Endometrial microvascular endothelial cells (primary cell): ENCODE data around the gene INCENP. TPM values are rescaled to one million over a fixed set of nuclear protein-coding genes. Genes with fewer than 3 reads are reported as not detected.

ENCODE experiments used
- in situ Hi-C: cut with HindIII; loops from 2 replicates; pipeline ENCODE4 v1.10.0; 2017; ENCODE audit warnings: low sequenced_read_pairs, low pct_unique_long_range_greater_than_20kb; ENCODE audit errors: inconsistent ontology term
- total RNA-seq: library from RNA; depleted of rRNA; stranded (reverse); fragments of >200 nt; gene quantifications from one replicate; pipeline ENCODE4 v1.2.3, GENCODE V29; 2015; ENCODE audit errors: inconsistent ontology term

The INCENP gene
- total RNA-seq, 1 donor from 2014 or later = 50.7 TPM

DNA sequence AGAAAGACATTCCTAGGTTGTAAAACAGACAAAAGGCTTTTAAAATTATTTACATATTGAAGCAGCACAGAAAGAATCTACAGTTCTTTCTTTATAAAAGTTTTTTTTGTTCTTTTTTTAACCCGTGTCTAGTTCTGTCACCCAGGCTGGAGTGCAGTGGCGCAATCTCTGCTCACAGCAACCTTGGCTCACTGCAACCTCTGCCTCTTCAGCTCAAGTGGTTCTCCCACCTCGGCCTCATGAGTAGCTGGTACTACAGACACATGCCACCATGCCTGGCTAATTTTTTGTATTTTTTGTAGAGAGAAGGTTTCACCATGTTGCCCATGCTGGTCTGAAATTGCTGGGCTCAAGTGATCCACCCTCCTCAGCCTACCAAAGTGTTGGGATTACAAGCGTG is 3.8 kb upstream of the INCENP start:
- in situ Hi-C loops = no loop called here

DNA sequence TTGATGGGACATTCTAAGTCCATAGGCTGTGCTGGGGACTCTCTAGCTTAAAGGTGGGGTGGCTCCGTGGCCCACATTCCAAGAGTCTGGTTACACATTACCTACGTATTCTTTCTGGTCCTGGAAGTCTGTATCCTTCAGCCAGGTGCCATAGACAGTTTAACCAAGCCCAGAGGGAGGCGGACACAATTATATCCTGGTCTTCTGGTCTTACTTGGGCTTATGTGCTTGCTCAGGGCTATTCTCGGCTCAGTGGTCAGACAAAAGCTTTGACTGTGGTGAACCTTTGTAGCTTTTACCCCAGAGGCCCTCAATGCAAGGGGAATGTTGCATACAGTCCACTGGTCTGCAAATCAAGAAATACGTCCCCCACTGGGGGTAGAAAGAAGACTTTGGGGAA is 3.4 kb upstream of the INCENP start:
- in situ Hi-C loops = no loop called here

DNA sequence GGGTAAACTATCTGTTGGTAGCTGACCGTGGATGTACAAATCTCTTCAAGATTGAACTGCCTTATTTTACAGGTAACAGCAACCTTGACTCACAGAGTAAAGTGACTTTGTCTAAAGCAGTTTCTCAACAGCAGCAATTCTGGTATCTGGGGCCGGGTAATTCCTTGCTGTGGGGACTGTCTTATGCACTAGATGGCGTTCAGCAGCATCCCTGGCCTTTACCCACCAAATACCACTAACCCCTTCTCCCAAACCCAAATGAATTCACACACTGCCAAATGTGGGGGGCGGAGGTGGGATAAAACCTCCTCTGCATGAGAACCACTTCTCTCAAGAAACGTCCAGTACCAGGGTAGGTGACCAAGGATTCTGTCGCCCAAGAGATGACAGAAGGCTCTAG is 1.7 kb upstream of the INCENP start:
- in situ Hi-C loops = no loop called here

DNA sequence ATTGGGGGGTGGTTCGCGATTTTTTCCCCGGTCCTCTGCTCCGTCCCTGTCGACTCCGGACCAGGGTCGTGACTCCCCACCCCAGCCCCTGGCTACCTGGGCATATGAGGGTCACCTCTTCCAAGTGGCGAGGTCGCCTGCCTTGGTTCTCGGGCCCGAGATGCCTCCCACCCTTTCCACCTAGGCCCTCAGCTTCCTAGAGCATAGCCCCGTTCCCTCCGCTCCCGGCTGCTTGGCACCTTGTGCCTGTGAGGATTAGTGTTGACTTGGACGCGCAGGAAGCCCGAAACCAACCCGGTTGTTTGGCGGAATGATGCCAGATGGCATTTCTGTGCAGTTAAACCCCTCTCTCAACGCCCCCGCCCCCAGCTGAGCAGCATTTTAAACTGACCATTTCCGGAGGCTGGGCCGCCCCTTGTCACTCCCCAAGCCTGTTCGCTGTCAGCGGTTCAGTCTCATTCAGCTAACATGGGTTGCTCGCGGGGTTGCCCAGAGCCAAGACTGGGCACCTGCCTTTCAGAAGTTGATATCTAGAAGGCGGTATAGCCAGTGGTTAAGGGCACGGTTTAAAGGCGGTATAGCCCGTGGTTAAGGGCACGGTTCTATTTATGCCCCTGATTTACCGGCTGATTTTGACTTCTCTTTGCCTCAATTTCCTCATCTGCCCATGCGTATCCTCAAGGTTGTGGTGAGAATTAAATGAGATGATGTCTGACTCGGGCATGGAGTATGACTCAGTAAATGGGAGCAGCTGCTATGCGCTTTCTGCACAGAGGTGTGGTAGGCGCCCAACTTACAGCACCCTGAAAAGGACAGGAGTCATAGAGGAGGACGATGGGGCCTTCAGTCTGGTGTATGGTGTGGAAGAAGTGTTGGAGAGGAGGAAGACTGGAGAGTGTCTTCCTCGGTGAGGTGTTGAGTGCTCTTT is 639 bp downstream of the INCENP start:
- in situ Hi-C loops = no loop called here

DNA sequence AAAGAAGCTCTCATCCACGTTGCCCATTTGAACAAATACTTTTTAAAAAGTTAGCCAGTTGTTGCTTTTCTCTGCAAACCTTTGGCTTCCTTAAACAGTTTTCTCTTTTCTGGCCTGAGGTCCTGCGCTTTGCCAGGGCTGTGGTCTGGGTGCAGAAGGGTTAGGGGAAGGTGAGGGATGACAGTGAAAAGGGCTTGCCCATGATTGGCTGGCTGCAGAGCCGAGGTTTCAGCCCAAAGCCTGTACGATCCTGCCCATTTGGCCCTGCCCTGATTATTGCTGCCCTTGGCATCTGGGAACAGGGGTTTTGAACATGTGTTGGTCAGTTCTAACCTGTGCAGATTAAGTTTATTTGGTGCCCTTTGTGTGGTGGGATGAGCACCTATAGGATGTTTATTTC is 1.5 kb downstream of the INCENP start:
- in situ Hi-C loops = no loop called here

DNA sequence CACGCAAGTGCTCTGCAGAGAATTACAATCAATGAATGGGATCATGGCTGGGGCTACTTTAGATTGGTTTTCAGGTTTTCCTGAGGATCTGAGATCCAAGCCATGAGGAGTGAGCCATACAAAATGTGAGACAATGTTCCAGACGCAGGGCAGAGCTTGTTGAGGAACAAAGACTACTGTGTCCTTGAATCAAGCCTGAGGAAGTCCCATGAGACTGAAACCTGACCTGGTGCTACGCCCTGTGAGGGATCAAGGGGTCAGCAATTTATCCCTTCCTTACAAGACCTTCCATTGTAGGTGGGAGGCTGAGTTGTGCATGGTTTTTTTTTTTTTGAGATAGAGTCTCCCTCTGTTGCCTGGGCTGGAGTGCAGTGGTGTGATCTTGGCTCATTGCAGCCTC is 2.1 kb downstream of the INCENP start:
- in situ Hi-C loops = no loop called here

DNA sequence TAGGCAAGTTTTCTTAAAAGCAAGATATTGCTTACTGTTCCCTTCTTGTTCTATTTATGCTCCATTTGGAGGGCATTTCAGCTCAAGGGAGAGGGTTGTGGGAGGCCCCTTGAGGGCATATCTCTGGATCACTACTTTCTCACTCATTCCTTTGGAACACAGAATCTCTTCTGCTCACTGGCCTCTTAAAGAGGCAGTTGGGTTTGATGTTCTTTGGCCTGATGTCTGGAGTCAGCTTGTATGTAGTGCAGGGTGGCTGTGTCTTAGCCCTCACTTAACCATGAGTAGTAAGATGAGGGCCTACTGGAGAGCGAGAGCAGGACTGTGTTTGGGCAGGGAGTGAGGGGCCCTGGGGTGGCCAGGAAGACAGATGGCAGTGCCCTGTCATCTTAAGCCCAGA is 3.6 kb downstream of the INCENP start:
- in situ Hi-C loops = no loop called here

DNA sequence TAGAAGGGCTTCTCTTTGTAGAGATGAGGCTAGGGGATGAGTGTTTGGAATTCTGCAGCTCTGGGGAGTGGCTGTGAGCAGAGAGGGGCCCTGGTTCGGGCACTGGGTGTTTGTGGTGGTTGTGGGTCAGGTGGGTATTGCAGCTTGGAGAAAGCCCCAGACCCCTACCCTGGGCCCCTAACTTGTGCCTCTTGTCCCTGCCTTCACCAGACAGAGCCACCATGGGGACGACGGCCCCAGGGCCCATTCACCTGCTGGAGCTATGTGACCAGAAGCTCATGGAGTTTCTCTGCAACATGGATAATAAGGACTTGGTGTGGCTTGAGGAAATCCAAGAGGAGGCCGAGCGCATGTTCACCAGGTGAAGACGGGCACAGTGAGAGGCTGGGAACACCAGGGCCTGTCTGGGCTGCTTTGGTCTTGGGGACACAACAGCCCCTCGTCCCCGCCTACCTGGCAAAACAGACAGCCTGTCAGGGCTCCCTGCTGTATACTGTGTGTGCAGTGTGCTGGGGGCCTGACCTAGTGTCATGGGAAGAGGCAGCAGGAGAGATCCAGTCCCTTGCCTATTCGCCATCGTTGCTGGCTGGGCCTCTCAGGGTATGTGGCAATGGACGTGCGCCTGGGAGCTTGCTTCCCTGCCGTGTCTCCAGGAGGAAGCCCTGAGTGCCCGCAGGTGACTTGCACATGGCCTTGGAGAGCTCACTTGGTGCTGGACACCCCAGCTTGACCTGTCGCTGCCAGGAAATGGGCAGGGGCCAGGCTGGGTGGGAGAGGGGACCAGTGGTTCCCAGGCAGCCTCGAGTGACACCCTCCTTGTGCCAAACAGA is 4.3 kb downstream of the INCENP start:
- in situ Hi-C loops = no loop called here

DNA sequence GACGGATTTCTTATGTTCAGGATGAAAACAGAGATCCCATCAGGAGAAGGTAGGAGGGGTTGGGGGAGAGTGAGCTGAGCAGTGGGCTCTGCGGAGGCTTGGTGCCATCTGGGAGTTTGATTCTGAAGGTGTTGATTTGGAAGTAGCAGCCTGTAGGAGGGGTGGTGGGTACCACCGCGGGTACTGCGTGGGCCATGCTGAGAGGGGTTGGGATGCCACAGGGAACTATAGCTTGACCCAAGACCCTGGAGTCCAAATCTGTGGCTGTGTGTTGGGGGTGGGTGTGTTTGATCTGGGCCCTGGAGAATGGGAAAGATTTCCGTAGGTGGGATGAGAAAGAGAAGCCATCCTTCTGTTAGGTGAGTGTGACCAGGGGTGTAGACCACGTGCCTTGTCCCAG is 5.0 kb downstream of the INCENP start:
- in situ Hi-C loops = no loop called here

DNA sequence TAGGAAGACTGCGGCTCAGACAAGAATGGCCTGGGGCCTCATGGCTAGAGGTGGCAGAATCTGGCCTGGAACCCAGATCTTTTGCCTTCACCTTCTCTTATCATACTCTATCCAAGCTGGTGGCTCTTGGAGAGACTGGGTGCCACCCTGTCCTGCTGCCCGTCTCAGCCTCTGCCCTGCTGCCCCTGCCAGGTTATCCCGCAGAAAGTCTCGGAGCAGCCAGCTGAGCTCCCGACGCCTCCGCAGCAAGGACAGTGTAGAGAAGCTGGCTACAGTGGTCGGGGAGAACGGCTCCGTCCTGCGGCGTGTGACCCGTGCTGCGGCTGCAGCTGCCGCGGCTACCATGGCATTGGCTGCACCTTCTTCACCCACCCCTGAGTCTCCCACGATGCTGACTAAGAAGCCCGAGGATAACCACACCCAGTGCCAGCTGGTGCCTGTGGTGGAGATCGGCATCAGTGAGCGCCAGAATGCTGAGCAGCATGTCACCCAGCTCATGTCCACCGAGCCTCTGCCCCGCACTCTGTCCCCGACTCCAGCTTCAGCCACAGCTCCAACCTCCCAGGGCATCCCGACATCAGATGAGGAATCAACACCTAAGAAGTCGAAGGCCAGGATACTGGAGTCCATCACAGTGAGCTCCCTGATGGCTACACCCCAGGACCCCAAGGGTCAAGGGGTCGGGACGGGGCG is 5.9 kb downstream of the INCENP start:
- in situ Hi-C loops = no loop called here

DNA sequence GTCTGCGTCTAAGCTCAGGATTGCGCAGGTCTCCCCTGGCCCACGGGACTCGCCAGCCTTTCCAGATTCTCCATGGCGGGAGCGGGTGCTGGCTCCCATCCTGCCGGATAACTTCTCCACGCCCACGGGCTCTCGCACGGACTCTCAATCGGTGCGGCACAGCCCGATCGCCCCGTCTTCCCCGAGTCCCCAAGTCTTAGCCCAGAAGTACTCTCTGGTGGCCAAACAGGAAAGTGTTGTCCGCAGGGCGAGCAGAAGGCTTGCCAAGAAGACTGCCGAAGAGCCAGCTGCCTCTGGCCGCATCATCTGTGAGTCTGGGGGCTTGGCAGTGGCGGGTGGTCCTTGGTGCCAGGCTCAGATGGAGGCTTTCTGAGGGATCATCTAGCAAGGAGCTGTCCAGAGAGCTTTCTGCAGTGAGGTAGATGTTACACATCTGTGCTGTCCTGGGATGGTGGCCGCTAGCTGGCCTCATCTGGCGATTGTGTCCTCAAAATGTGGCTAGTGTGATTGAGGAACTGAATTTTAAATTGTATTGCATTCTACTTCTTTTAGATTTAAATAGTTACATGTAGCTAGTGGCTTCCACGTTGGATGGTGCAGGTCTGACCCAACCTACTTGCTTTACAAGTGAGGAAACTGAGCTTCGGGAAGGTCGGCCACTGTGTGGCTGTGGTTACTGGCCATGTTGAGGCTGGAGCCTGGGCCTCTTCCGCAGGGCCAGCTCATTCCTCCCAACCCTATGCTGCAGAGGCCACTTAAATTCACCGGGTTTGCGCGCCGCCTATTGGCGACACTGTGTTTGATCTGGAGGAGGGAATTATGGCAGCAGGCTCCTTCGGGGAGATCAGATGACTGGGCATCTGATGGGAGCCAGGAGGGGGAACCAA is 6.7 kb downstream of the INCENP start:
- in situ Hi-C loops = no loop called here

DNA sequence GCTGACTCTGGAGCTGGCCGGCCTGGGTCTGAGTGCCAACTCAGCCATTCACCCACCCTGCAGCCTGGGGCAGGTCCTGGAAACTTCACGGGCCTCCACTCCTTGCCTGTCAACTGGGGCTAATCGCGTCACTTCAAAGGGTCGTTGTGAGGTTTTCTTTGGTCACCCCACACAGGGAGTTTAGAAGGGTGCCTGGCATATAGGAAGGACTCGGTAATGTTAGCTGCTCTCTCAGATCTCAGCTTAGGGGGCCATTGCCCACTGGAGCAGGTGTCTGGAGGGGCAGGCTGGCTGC is 7.3 kb downstream of the INCENP start:
- in situ Hi-C loops = no loop called here

DNA sequence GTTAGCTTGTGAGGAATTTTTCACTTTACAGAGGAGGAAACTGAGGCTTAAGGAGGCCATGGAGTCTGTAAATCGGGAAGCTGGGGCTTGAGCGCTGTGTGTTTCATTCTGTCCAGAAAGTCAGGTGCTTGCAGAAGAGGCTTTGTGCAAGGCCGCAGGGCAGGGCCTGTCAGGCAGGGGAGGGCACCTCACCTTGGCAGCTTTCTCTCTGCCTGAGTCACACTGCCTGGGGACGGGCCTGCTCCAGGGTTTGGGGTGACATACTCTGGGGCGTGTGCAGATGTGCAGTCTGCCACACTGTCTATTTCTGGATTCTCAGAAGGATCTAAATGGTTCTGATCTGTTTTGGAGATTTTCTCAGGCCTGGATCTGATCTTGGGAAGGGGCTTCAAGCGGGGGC is 8.4 kb downstream of the INCENP start:
- in situ Hi-C loops = no loop called here

DNA sequence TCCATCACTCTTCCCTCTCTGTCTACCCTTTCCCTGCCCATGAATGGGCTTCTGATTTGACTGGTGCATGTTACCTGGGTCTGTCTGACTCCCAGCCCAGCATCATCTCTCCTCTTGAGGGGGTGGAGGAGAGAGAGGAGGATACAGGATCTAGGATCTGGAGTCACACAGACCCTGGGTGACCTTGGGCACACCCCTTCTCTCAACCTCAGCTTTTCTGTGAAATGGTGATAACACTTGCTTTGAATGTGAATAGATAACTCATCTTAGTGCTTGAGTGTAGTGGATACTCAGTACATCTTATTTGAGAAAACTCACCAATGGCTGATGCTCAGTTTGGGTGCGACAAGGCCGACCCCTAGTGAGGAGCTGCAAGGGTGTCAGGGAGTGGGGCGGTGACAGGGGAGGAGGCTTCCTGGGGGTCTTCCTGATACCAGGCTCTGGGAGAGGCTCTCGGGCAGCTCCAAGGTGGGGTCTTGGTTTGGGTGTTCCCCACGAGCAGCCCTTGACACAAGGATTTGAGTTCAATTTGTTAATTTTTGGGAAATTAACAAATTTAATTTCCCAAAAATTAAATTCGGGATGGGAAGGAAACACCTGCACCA is 9.0 kb downstream of the INCENP start:
- in situ Hi-C loops = no loop called here

DNA sequence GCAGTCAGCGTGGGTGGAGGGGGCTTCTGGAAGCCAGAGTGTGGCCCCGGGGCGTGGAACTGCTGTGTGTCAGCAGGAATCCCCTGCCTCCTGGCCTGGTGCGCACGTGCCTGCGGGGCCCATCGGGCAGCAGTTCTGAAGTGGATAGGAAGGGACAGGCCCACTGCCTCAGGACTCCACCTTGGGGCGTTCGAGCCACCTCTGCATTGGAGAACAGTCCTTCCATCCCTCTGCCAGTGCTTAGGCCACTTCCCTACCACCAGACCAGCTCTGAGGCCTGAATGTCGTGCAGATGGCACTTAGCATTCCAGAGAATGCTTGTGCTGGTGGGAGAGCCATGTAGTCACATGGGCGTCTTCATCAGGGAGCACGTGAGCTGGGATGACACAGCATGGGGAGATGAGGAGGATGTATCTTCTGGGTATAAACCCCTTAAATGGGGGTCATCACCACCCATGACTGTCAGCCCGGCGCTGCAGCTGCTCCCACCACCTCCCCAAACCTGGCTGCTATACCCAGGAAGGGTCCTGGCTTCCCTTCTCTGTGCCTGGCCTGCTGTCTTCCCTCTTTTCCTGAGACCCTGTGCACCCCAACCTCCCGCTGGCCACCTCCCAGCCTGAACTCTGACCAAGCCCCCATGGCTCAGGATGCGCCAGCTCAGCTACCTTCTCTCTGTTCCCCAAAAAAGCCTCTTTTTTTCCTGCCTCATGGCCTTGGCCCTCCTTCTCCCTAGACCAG is 9.7 kb downstream of the INCENP start:
- in situ Hi-C loops = no loop called here

DNA sequence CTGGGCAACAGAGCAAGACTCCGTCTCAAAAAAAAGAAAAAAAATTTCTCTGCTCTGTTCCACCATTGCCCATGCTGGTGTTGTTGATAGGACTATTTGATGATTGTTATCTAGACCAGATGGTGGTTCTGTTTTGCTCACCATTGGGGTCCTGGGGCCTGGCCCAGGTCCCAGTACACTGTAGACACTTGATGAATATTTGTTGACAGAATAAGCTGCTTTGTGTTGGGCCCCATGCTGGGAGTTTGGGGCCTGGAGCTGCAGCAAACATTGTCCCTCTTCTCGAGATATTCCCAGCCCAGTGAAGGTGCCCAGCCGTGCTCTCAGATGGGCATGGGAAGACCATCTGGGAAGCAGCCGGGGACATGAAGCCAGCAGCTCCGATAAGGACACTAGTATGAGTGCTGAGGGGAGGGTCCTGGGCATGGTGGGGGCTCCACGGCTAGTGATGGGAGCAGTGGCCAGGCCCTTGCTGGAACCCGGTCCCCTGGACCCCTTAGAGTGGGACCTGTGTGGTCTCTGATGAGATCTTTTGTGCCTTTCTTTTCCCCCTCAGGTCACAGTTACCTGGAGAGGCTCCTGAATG is 13.6 kb downstream of the INCENP start:
- in situ Hi-C loops = no loop called here

DNA sequence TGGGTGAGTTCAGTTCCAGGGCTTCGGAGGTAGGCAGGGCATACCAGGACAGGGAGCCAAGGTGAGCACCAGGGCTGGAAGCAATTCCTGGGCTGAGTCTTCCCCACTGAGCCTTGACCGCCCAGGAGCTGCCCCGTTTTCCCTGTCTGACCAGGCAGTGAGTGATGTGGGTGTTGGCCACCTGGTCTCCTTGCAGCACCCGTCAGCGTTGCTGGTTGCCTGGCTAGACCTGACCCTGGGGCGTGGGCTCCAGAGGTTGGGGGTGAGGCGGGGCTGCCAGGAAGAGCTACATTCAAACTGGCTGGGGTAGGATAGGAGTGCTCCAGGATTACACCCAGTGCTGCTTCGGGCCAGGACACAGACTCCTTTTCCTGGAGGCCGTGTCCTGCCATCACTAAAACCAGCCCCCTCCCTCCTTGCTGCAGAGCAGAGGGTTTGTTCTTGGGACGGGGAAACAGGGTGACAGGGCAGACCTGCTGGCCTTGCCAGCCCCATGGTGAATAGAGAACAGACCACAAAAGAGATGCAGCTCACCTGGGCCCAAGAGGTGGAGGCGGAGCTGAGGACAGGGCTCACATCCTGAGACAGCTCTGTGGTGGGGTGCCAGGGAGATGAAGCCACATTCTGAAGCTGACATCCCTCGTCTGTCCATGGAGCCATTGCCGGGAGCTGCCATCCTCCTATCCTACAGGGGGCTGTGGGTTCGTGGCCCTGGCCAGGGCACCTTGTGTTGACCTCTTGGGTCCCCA is 14.2 kb downstream of the INCENP start:
- in situ Hi-C loops = no loop called here
